Right cardiac atrium (tissue), 5 donors: ENCODE measurements around the gene DGKG. TPM values are rescaled to one million over a fixed set of nuclear protein-coding genes. Genes with fewer than 3 reads are reported as not detected.

ENCODE experiments used
- ATAC-seq, 2 donors: fragments of 200-7000 bp; cut with Tn5 transposase; one replicate each; pipeline versions ENCODE4 v1.8.0 to v1.9.1; 2020; ENCODE audit warnings: moderate library complexity in 2 of 2, mild to moderate bottlenecking in 1 of 2
- DNase-seq, 3 donors: peaks; one replicate each; pipeline ENCODE4 v3.0.0-alpha.2; 2020
- H3K27ac ChIP-seq: one replicate; pipeline ENCODE4 v1.5.1; 2013; ENCODE audit warnings: mild to moderate bottlenecking, low read length, control low read depth, moderate library complexity
- H3K27me3 ChIP-seq: one replicate; pipeline ENCODE4 v1.6.1; 2013; ENCODE audit not compliant: control insufficient read depth, insufficient read depth
- H3K4me1 ChIP-seq: one replicate; pipeline ENCODE4 v1.6.1; 2013; ENCODE audit warnings: low read length; ENCODE audit not compliant: control insufficient read depth, insufficient read depth
- H3K4me3 ChIP-seq: one replicate; pipeline ENCODE4 v1.5.1; 2013; ENCODE audit warnings: low read length, control low read depth
- H3K9me3 ChIP-seq: one replicate; pipeline ENCODE4 v1.6.1; 2013; ENCODE audit warnings: low read length; ENCODE audit not compliant: control insufficient read depth
- WGBS: extraction: QIAGEN DNeasy Blood & Tissue Kit; methylation state at CpG from one replicate; pipeline ENCODE4 v1.1.7; 2013; 5-methylcytosine and 5-hydroxymethylcytosine counted together
- intact Hi-C, 4 donors: fragments of 100-400 bp; cut with DNase I; formaldehyde crosslinking; loops; one replicate each; pipeline versions ENCODE4 v1.11.0 to v1.14.0; 2022 to 2023
- polyA plus RNA-seq: library from polyadenylated mRNA; stranded (reverse); fragments of 200-250 nt; gene quantifications from one replicate; pipeline ENCODE4 v1.2.3, GENCODE V29; 2013
- total RNA-seq, 4 donors: library from RNA; stranded (reverse); fragmentation: NEBNext Ultra II Directional; extraction: Animal tissue kit (Norgen Biotek cat#: 25700); gene quantifications; one replicate each; pipeline ENCODE4 v1.2.1, GENCODE V29; 2021
- donor health status: healthy with polysubstance abuse.
- donor health status: DM: no; HTN: yes; CAD: no.
- donor health status: DM: no; HTN: no; CAD: no.
- donor health status: DM: no; HTN: yes; CAD: no; lungs with severe emphysema.
- donor health status: DM: yes; HTN: yes; CAD: no.

Gene DGKG
- total and polyA plus RNA-seq, 5 donors: 4.5 to 23.6 (median 16.2) TPM

GRCh38 chr3:186366206-186366605 is 4.2 kb upstream of the DGKG start:
- H3K27ac ChIP-seq: peak overlapping the region; percentile 17
- no peaks in the 10 kb centered on the region for H3K27me3 ChIP-seq
- intact Hi-C loops: no loop called here
- ATAC-seq: no peak
- H3K9me3 ChIP-seq: no peaks in the 10 kb centered on the region
- H3K4me1 ChIP-seq: peaks cover 2% of the 10 kb centered on the region
- WGBS: 42% methylated on average over 1 of the region's 1 CpG
- no peak overlapping the region for H3K4me3 ChIP-seq
- no peak for DNase-seq

- H3K27ac ChIP-seq: peak overlapping the region; percentile 55
- DNase-seq (peak in 2 of 3 donors; percentile 33 to 49), ATAC-seq (peak; percentile 57 to 67)
- H3K27me3 ChIP-seq: no peaks in the 10 kb centered on the region
- intact Hi-C loops: no loop called here
- WGBS: 57% methylated on average over 11 of the region's 11 CpGs
- H3K9me3 ChIP-seq: no peaks in the 10 kb centered on the region
- H3K4me1 ChIP-seq: peaks cover 2% of the 10 kb centered on the region
- no peak overlapping the region for H3K4me3 ChIP-seq
These were observed 3.4 kb upstream of the DGKG start for GRCh38 chr3:186365202-186365974.

- no peak for DNase-seq
- no peaks in the 10 kb centered on the region for H3K27me3 ChIP-seq
- intact Hi-C loops: no loop called here
- H3K27ac ChIP-seq: no peak overlapping the region
- H3K4me1 ChIP-seq: peaks cover 2% of the 10 kb centered on the region
- ATAC-seq: no peak
- no peak overlapping the region for H3K4me3 ChIP-seq
- no peaks in the 10 kb centered on the region for H3K9me3 ChIP-seq
- 51% methylated on average over 10 of the region's 10 CpGs for WGBS
These were observed 954 bp upstream of the DGKG start for GRCh38 chr3:186362988-186363387.

- H3K4me1 ChIP-seq: peaks cover 2% of the 10 kb centered on the region
- DNase-seq (no peak), ATAC-seq (no peak)
- WGBS: 33% methylated on average over 9 of the region's 9 CpGs
- intact Hi-C loops: no loop called here
- peak overlapping the region; percentile 47 for H3K4me3 ChIP-seq
- H3K9me3 ChIP-seq: no peaks in the 10 kb centered on the region
- H3K27ac ChIP-seq: no peak overlapping the region
- no peaks in the 10 kb centered on the region for H3K27me3 ChIP-seq
These were observed 456 bp upstream of the DGKG start for GRCh38 chr3:186362537-186362842.

GRCh38 chr3:186361246-186361761 is 730 bp downstream of the DGKG start:
- intact Hi-C loops: no loop called here
- Histone ChIP-seq H3K4me1 (peaks cover 2% of the 10 kb centered on the region), H3K27me3 (no peaks in the 10 kb centered on the region), H3K27ac (no peak overlapping the region), H3K4me3 (peak overlapping the region; percentile 47), H3K9me3 (no peaks in the 10 kb centered on the region)
- WGBS: 2% methylated on average over 26 of the region's 26 CpGs
- ATAC-seq: no peak
- DNase-seq: peak in 1 of 3 donors; percentile 36

- peak; percentile 42 to 52 for ATAC-seq
- intact Hi-C loops: no loop called here
- peak; percentile 34 to 63 (median 63) for DNase-seq
- Histone ChIP-seq H3K4me3 (peak overlapping the region; percentile 47), H3K9me3 (no peaks in the 10 kb centered on the region), H3K4me1 (peaks cover 2% of the 10 kb centered on the region), H3K27ac (no peak overlapping the region), H3K27me3 (no peaks in the 10 kb centered on the region)
- WGBS: 2% methylated on average over 27 of the region's 27 CpGs
These were observed 1.3 kb downstream of the DGKG start for GRCh38 chr3:186360779-186361178.

GRCh38 chr3:186359078-186359477 is 3.0 kb downstream of the DGKG start:
- Histone ChIP-seq H3K27me3 (no peaks in the 10 kb centered on the region), H3K27ac (no peak overlapping the region), H3K4me1 (no peaks in the 10 kb centered on the region), H3K9me3 (no peaks in the 10 kb centered on the region), H3K4me3 (no peak overlapping the region)
- ATAC-seq (no peak), DNase-seq (no peak)
- 67% methylated on average over 3 of the region's 3 CpGs for WGBS
- intact Hi-C loops: no loop called here

- DNase-seq (no peak), ATAC-seq (no peak)
- Histone ChIP-seq H3K27ac (no peak overlapping the region), H3K9me3 (no peaks in the 10 kb centered on the region), H3K27me3 (no peaks in the 10 kb centered on the region), H3K4me3 (no peak overlapping the region), H3K4me1 (no peaks in the 10 kb centered on the region)
- whole genome bisulfite sequencing: 66% methylated on average over 5 of the region's 5 CpGs
- intact Hi-C loops: no loop called here
These were observed 5.9 kb downstream of the DGKG start for GRCh38 chr3:186356152-186356551.

GRCh38 chr3:186354100-186354499 is 7.9 kb downstream of the DGKG start:
- intact Hi-C loops: no loop called here
- Histone ChIP-seq H3K4me1 (no peaks in the 10 kb centered on the region), H3K27me3 (no peaks in the 10 kb centered on the region), H3K27ac (no peak overlapping the region), H3K9me3 (no peaks in the 10 kb centered on the region), H3K4me3 (no peak overlapping the region)
- no peak for DNase-seq
- ATAC-seq: no peak
- WGBS: 53% methylated on average over 5 of the region's 5 CpGs

- no peak for DNase-seq
- H3K27ac ChIP-seq: no peak overlapping the region
These were observed 9.7 kb downstream of the DGKG start for GRCh38 chr3:186352369-186352768.

GRCh38 chr3:186342197-186342596 is 19.8 kb downstream of the DGKG start:
- Histone ChIP-seq H3K27me3 (no peaks in the 10 kb centered on the region), H3K9me3 (no peaks in the 10 kb centered on the region), H3K27ac (no peak overlapping the region), H3K4me1 (no peaks in the 10 kb centered on the region), H3K4me3 (no peak overlapping the region)
- DNase-seq (no peak), ATAC-seq (no peak)
- intact Hi-C loops: no loop called here
- WGBS: 62% methylated on average over 5 of the region's 5 CpGs

More at GRCh38 chr3:186352369-186352768, 9.7 kb downstream of the DGKG start:
- WGBS: 77% methylated on average over 4 of the region's 4 CpGs
- no peaks in the 10 kb centered on the region for H3K27me3 ChIP-seq
- ATAC-seq: no peak
- H3K4me3 ChIP-seq: no peak overlapping the region
- intact Hi-C loops: no loop called here
- no peaks in the 10 kb centered on the region for H3K4me1 ChIP-seq
- no peaks in the 10 kb centered on the region for H3K9me3 ChIP-seq
